H1 (cell line): ENCODE data around the gene ARID4B. TPM values are rescaled to one million over a fixed set of nuclear protein-coding genes. Genes with fewer than 3 reads are reported as not detected.

Experiments
- CEBPB ChIP-seq: IDR thresholded peaks from 2 replicates; pipeline ENCODE4 v1.6.1; 2012; ENCODE audit warnings: low read depth, low read length
- CHD2 ChIP-seq: IDR thresholded peaks from 2 replicates; pipeline ENCODE4 v1.6.1; 2012; ENCODE audit warnings: low read length, improper control_type of control experiment
- CHD7 ChIP-seq: fragments of 300-600 bp; sonication (generic); IDR thresholded peaks from 2 replicates; pipeline ENCODE4 v1.7.1; 2012; ENCODE audit warnings: low read length, moderate library complexity, mild to moderate bottlenecking, inconsistent platforms; ENCODE audit not compliant: insufficient replicate concordance
- EGR1 ChIP-seq: IDR thresholded peaks from 2 replicates; pipeline ENCODE4 v1.6.1; 2011; ENCODE audit warnings: low read depth, low read length, borderline replicate concordance
- JUN ChIP-seq: IDR thresholded peaks from 2 replicates; pipeline ENCODE4 v1.6.1; 2011; ENCODE audit warnings: low read depth, mild to moderate bottlenecking, improper control_type of control experiment, low read length
- MAFK ChIP-seq: IDR thresholded peaks from 2 replicates; pipeline ENCODE4 v1.6.1; 2012; ENCODE audit warnings: low read depth, mild to moderate bottlenecking, improper control_type of control experiment, low read length
- RBBP5 ChIP-seq: IDR thresholded peaks from 2 replicates; pipeline ENCODE4 v1.7.1; 2012; ENCODE audit warnings: low read depth, mild to moderate bottlenecking, inconsistent platforms, low read length, moderate library complexity, borderline replicate concordance
- SAP30 ChIP-seq: fragments of 300-600 bp; sonication (generic); IDR thresholded peaks from 2 replicates; pipeline ENCODE4 v1.7.1; 2012; ENCODE audit warnings: low read length, moderate library complexity, mild to moderate bottlenecking, inconsistent platforms; ENCODE audit not compliant: insufficient read depth, insufficient replicate concordance
- SIN3A ChIP-seq, 2 experiments: IDR thresholded peaks in 1 of 2; conservative IDR thresholded peaks in 1 of 2; 2 replicates each; pipeline ENCODE4 v1.6.1; 2011 to 2012; ENCODE audit warnings: low read length in 2 of 2, improper control_type of control experiment in 1 of 2, low read depth in 1 of 2, mild to moderate bottlenecking in 1 of 2
- SUZ12 ChIP-seq: fragments of 200-600 bp; sonication (generic); IDR thresholded peaks from 2 replicates; pipeline ENCODE4 v1.6.1; 2012; ENCODE audit warnings: mild to moderate bottlenecking, inconsistent platforms, low read length, moderate library complexity, mixed read lengths
- polyA plus RNA-seq, 7 experiments: library from polyadenylated mRNA; depleted of rRNA in 3 of 7; stranded (reverse) in 5 of 7; unstranded in 2 of 7; fragments of >200 nt in 5 of 7; fragments of 200-250 nt in 2 of 7; gene quantifications; 1 replicate in 5 of 7; 2 replicates in 1 of 7; 4 replicates in 1 of 7; pipeline versions ENCODE4 v1.2.1 to v1.2.3, GENCODE V29; 2011 to 2013; ENCODE audit warnings: missing spikeins in 2 of 7, mixed read lengths in 2 of 7
- total RNA-seq: library from RNA; stranded (reverse); fragmentation: NEBNext Ultra II Directional; extraction: Animal tissue kit (Norgen Biotek cat#: 25700); gene quantifications from 2 replicates; pipeline ENCODE4 v1.2.1, GENCODE V29; 2021

Gene ARID4B
- total and polyA plus RNA-seq, 2 of the 8 experiments (the other 6 are each of a cell fraction or from before 2014, with no cell fraction given) = 5.1 to 28.8 TPM

GRCh38 chr1:235160957-235161684 lies 166.9 kb downstream of the ARID4B start, which contains the start of gene RBM34 (continued):
- TF ChIP-seq CHD7 = no peak
- peak; percentile 85 for TF ChIP-seq SAP30
- TF ChIP-seq SUZ12 = no peak
- TF ChIP-seq CEBPB = no peak
- TF ChIP-seq RBBP5 = peak; percentile 87
- TF ChIP-seq EGR1 = peak; percentile 65
- no peak for TF ChIP-seq MAFK
- TF ChIP-seq CHD2 = no peak
- TF ChIP-seq JUN = no peak
- TF ChIP-seq SIN3A (conservative IDR thresholded peaks at IDR 0.05 in 1 of 2, IDR thresholded peaks at IDR 0.05 in 1 of 2; ENCODE audit: low read depth in 1 of 2, low read length in 2 of 2) = peak; percentile 34 to 96; a peak in 2 of 4 replicates
